ENCODE results near the gene RPRD1B.

The RPRD1B gene

DNA sequence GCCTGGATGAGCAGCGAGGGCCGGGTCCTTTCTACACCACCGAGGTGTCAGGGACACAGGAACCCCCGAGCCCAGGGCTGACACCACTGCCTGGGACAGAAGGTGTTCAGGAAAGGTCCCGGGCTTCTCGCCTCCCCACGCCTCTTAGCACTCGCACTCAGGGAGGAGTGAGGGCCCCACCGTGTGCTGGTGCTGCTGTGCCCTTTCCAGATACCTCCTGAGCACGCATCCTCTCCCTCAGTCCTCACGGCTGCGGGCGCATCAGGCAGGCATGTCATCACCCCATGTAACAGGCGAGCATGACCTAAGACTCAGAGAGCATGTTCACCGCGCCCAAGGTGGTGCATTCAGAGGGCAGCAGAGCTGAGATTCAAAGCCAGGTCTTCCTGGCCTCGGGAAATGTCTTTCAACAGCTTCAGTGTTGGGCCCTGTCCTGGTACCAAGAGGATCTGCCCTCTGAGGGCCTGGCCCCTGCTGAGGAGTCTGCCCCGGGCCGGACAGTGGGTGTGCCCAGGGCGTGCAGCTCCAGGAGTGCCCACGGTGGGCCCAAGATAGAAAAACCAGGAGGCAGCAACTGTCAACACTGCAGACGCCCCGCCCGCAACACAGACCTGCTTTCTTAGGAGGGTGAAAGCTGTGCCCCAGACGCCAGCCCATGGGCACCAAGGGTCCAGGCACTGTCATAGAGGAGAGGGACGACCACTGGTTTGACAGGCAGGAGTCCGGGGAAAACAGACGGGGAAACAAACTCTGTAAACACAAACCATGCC is 102.3 kb downstream of the RPRD1B start:
- no peak for DNase-seq (ENCODE audit: low read depth)

DNA sequence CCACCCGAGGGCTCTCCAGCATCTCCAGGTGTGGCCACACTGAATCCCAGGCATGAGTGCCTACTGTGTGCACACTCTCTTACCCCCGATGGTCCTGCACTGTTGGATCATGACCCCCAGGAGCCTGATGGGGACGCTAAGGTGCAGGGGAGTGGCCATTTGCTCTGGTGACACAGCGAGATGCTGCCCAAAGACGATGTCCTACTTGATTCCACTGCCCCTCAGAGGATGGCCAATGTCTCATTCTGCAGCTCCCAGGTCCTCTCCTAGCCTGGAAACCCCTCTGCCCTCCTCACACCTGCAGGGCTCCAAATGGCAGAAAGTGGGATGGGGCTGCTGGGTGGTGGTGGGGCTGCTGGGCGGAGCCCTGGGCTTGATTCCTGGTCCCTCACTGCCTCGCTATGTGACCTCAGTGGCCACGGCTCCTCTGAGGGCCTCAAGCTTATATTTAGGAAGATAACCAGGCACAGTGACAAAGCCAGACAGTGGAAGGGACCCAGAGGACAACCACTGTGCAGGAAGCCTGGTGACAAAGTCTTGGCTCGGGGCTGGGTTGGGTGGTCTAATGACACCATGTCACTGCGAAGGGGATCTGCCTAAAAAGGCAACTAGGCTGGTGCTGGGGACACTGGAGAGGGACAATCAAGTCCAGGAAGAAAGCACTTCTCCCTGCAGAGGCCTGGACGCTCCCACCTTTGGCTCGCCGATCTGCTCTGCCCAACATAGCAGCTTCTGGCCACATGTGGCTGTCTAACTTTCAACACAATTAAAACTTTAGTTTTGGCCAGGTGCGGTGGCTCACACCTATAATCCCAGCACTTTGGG is 103.1 kb downstream of the RPRD1B start:
- no peak for DNase-seq (ENCODE audit: low read depth)

DNA sequence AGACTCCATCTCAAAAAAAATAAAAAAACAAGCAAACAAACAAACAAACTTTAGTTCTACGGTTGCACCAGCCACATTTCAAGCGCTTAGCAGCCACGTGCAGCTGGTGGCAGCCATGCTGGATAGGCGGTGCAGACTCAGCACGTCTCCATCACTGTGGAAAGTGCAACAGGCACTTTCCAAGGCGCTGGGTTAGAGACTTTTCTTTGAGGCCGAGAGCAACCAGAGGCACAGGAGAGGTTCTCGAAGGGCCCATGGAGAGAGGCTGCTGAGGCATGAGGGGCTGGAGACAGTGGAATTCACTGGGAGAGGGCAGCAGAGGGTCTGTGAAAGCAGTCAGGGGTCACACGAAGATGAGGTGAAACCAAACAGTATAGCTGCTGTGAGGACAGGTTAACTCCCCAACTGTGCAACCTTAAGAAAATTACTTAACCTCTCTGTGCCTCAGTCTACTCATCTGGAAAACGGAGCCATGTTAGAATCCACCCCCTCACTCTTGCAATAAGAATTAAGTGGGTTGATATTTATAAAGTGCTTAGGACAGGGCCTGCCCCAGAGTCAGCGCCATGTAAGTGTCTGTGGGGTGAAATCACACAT is 104.0 kb downstream of the RPRD1B start:
- no peak for DNase-seq (ENCODE audit: low read depth)

DNA sequence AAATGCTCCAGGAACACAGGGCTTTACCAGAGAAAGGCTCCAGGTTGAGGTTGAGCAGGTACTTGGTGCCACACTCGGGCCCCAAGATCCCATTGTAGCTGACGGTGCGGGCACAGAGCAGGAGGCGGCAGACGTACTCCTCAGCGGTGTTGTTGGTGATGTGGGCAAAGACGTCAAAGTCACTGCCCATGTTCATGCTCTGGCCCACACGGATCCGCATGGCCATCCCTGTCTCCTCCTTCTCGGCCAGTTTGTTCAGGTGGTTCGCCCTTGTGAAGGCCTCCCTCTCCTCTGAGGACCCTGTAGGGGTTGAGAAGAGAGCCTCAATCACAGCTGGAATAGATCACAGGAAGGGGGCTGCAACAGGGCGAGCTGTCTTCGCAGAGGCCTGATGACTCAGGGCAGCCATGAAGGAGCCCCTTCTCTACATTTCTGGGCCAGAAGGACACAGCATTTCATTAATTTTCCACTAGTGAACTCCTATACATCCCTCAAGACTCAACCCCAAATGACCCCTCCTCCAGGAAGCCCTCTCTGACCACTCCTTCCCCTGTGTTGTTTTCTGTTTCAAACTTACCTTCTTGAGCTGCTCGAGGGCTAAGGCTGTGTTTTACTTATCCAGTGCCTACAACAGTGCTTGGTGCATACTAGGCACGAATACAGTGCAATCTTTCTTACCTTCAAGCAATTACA is 104.7 kb downstream of the RPRD1B start:
- no peak for DNase-seq (ENCODE audit: low read depth)

DNA sequence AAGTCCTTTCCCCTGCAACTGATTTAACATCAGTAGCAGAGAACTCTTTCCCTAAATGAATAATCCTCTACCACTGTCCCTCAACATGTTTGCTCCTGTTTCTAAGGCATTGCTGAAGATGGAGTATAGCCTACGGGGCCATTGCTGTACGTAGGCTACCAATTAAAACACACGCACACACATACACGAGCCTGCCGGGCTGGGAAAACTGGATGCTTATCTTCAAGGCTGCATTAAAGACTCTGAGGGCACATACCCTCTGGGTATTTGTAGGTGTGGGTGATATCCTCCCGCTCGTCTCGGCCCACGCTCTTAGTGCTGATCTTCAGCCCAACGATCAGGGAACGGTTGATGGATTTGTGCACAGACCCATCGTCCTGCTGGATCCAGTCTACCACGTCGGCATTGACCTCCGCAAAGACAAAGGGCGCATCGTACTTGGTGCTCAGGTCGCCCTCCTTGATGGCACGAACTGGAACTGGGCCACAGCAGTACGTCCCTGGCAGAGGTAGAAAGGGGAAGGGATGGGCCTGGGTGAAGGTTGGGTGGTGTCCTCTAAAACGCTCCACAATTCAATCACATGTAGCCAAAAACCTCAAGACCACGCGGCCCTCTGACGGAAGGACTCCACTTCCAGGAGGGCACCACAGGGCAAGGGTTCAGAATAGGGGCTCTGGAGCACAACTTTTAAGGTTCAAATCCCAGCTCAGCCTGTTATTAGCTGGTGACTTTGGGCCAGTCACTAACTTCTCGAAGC is 105.8 kb downstream of the RPRD1B start:
- DNase-seq (ENCODE audit: low read depth), result no peak

DNA sequence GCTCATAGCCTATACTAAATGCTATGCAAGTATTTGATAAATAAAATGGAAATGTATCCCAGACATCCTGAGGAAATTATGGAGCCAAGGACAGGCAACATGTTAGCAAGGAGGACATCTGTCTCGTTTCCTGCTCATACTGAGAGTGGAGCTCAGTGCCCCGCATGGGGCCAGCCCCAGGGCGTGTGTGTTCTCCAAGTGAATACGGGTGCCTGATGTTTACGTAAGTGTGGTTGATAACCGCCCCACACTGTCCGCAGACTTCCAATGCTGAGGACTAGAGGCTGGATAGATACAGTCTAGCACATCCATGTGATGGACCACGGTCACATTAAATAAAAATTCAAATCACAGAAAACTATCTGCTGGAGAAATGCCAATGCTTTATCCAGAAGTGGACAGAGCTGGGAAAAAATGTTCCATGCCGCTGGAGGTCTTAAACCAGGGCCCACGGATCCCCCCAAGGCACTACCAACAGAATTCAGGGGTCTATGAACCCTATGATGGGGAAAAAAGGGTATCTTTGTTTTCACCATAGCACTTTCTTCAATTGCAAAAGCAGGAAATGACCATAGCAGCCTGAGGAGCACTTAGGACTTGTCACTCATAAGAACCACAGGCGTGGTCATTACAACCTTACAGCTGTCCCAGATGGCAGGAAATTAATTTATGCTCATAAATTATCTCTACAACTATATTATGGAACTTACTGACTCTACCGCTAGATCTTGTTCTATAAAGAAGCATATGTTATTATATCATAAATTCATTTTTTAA is 106.6 kb downstream of the RPRD1B start:
- no peak for DNase-seq (ENCODE audit: low read depth)

DNA sequence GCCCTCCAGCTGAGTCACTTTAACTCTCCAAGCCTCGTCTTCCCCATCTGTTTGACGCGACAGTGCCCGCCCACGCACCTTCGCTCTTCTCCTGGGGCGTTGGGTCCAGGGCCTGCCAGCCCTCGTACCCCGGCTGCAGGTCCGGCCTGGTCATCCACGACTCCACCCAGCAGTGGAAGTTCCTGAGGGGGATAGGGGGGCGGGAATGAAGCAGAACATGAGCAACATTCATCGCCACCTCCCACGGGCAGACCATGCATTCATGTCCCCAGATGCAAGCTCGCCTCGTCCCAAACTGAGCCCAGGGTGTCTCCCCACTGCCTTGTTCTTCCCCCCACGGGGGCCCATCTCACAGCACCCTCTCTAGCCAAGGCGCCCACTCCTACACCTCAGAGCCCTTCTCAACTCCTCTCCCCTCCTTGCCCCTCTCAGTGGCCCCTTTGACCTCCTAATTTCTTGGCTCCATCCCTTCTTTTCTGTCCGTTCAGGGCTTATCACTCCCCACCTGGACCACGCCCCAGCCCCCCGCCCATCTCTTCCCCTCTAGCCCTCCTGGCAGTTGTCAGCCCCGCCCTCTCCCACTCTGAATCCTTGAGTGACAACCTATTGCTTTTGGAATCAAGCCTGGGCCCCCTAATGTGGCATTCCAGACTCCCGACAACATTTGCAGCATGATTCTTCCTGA is 107.8 kb downstream of the RPRD1B start:
- DNase-seq (ENCODE audit: low read depth), result no peak
